Nephron (organoid): ENCODE measurements around the gene GREM2.

Experiments used
- H3K27ac Mint-ChIP-seq, 3 experiments: 2 replicates each; pipeline ENCODE4 v1.8.0; 2020; ENCODE audit warnings: mixed read lengths in 3 of 3, mild to moderate bottlenecking in 2 of 3, moderate library complexity in 1 of 3
- H3K27me3 Mint-ChIP-seq: 2 replicates; pipeline ENCODE4 v1.8.0; 2021; ENCODE audit warnings: low read depth, mild to moderate bottlenecking, moderate library complexity, mixed read lengths
- H3K36me3 Mint-ChIP-seq: 2 replicates; pipeline ENCODE4 v1.8.0; 2020; ENCODE audit warnings: low read depth, mixed read lengths
- H3K4me1 Mint-ChIP-seq: 2 replicates; pipeline ENCODE4 v1.8.0; 2020; ENCODE audit warnings: mixed read lengths
- H3K4me3 Mint-ChIP-seq, 3 experiments: 2 replicates each; pipeline ENCODE4 v1.8.0; 2020; ENCODE audit warnings: mild to moderate bottlenecking in 3 of 3, mixed read lengths in 3 of 3, moderate library complexity in 2 of 3
- H3K9me3 Mint-ChIP-seq: 2 replicates; pipeline ENCODE4 v1.8.0; 2020; ENCODE audit warnings: mixed read lengths
- TF ChIP-seq, protein P1 (sequence below), 3 experiments: fragments of 200-600 bp; sonication (generic); IDR thresholded peaks; one replicate each; pipeline ENCODE4 v1.5.0; 2021; ENCODE audit warnings: antibody characterized with exemption in 3 of 3; ENCODE audit not compliant: unreplicated experiment in 3 of 3

GREM2 gene

DNA sequence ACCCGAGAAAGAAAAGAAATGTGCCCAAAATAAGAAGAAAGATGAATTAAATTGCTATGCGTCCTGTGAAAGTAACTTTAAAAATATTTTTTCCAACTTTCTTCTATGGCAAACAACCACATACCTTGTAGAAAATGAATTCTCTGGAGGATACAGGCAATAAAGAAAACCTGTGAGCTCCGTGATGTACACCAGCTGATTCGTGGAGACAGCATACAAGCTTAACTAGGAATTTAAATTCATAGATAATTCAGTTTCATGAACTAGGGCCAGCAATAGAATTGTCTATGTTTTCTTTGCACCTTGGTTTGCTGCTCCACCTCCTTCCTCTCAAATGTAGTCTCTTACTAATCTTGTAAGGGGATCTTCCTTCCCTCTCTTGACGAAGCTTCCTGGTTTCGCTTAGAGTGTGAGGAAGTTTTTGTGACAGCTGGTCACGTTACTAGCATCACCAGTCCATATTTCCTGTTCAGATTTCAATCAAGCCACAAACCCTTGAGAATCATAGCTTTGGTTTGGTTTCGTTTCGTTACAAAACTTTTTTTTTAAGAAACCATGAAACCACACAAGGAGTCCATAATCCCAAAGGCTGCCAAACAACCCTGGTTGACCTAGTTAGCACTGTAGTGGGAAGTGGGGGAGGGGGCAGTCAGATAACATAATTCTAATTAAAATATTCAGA lies 35.8 kb downstream of the GREM2 start:
- peak overlapping the region in 2 of 3 experiments; percentile 45 to 61 for H3K27ac Mint-ChIP-seq
- TF ChIP-seq, protein P1, sequence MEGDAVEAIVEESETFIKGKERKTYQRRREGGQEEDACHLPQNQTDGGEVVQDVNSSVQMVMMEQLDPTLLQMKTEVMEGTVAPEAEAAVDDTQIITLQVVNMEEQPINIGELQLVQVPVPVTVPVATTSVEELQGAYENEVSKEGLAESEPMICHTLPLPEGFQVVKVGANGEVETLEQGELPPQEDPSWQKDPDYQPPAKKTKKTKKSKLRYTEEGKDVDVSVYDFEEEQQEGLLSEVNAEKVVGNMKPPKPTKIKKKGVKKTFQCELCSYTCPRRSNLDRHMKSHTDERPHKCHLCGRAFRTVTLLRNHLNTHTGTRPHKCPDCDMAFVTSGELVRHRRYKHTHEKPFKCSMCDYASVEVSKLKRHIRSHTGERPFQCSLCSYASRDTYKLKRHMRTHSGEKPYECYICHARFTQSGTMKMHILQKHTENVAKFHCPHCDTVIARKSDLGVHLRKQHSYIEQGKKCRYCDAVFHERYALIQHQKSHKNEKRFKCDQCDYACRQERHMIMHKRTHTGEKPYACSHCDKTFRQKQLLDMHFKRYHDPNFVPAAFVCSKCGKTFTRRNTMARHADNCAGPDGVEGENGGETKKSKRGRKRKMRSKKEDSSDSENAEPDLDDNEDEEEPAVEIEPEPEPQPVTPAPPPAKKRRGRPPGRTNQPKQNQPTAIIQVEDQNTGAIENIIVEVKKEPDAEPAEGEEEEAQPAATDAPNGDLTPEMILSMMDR (IDR thresholded peaks at IDR 0.05; ENCODE audit: unreplicated experiment in 3 of 3) = no peak

DNA sequence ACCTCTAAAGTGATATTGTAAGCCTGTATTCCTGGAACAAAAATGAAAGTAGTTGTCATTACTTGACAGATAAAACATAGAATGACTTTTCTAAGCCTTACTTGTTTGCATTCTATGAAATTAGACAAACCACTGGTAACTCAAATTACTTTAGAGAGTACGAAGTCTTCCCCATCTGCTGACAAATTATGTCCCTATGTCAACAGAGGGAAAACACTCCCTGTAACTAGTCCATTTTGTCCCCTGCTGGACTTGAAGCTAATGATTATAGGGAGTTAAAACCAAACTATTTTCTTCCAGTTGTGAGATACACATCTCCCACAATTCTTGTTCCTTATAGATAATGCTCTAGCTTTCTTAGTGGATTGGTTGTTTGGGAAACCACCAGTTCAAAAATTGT lies 39.6 kb downstream of the GREM2 start:
- Mint-ChIP-seq H3K4me1 (peaks cover 9% of the 10 kb centered on the region), H3K27me3 (no peaks in the 10 kb centered on the region), H3K9me3 (no peaks in the 10 kb centered on the region), H3K27ac (no peak overlapping the region), H3K4me3 (no peak overlapping the region), H3K36me3 (no peaks in the 10 kb centered on the region)
- TF ChIP-seq, protein P1 (IDR thresholded peaks at IDR 0.05; ENCODE audit: unreplicated experiment in 3 of 3) = no peak

More for the DNA sequence above, 35.8 kb downstream of the GREM2 start:
- H3K36me3 Mint-ChIP-seq = no peaks in the 10 kb centered on the region
- peak overlapping the region in 2 of 3 experiments; percentile 35 to 72 for H3K4me3 Mint-ChIP-seq
- no peaks in the 10 kb centered on the region for H3K9me3 Mint-ChIP-seq
- no peaks in the 10 kb centered on the region for H3K27me3 Mint-ChIP-seq
- peaks cover 9% of the 10 kb centered on the region for H3K4me1 Mint-ChIP-seq

DNA sequence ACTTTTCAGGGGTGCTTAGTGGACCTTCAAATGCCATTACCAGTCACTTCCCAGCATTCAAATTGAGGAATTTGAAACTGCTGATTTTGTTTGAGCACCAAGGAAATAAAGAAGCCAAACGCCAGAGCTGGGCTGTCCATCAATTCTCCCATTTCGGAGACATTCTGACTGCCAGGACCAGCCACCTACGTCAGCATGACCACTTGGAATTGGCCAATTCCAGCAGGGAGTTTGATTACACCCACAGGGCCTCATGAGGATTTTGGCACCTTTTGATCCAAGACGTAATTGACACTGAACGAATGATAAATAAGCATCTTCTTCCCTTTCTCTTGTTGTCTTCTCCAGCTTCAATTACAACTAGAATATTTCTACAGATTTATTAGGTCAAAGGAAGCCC lies 40.2 kb downstream of the GREM2 start:
- Mint-ChIP-seq H3K27ac (no peak overlapping the region), H3K9me3 (no peaks in the 10 kb centered on the region), H3K27me3 (no peaks in the 10 kb centered on the region), H3K36me3 (no peaks in the 10 kb centered on the region), H3K4me3 (no peak overlapping the region), H3K4me1 (peaks cover 9% of the 10 kb centered on the region)
- TF ChIP-seq, protein P1 (IDR thresholded peaks at IDR 0.05; ENCODE audit: unreplicated experiment in 3 of 3) = no peak

DNA sequence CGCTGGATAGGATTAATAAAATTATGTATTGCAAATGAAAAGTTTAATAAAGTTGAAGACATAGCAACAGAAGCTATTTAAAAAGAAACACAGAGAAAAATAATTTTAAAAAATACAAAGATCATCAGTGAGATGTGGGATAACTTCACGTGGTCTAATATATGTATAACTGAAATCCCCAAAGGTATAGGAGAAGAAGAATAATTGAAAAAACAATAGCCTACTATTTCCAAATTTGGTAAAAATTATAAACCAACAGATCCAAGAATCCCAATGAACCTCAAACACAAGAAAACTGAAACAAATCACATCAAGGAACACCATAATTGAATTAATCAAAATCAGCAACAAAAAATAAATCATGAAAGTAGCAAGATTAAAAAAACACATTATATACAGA lies 44.9 kb downstream of the GREM2 start:
- Mint-ChIP-seq H3K4me3 (no peak overlapping the region), H3K4me1 (no peaks in the 10 kb centered on the region), H3K9me3 (no peaks in the 10 kb centered on the region), H3K27ac (no peak overlapping the region), H3K36me3 (no peaks in the 10 kb centered on the region), H3K27me3 (no peaks in the 10 kb centered on the region)
- TF ChIP-seq, protein P1 (IDR thresholded peaks at IDR 0.05; ENCODE audit: unreplicated experiment in 3 of 3) = no peak

DNA sequence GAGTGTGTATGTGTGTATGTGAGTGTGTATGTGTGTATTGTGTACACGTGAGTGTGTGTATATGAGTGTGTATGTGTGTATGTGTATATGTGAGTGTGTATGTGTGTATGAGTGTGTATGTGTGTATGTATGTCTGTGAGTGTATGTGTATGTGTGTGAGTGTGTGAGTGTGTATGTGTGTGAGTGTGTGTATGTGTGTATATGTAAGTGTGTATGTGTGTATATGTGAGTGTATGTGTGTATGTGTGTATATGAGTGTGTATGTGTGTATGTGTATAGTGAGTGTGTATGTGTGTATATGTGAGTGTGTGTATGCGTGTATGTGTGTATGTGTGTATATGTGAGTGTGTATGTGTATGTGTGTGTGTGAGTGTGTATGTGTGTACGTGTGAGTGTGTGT lies 49.2 kb downstream of the GREM2 start:
- Mint-ChIP-seq H3K27ac (no peak overlapping the region), H3K36me3 (no peaks in the 10 kb centered on the region), H3K9me3 (no peaks in the 10 kb centered on the region), H3K4me3 (no peak overlapping the region), H3K27me3 (no peaks in the 10 kb centered on the region), H3K4me1 (no peaks in the 10 kb centered on the region)
- TF ChIP-seq, protein P1 (IDR thresholded peaks at IDR 0.05; ENCODE audit: unreplicated experiment in 3 of 3) = no peak

DNA sequence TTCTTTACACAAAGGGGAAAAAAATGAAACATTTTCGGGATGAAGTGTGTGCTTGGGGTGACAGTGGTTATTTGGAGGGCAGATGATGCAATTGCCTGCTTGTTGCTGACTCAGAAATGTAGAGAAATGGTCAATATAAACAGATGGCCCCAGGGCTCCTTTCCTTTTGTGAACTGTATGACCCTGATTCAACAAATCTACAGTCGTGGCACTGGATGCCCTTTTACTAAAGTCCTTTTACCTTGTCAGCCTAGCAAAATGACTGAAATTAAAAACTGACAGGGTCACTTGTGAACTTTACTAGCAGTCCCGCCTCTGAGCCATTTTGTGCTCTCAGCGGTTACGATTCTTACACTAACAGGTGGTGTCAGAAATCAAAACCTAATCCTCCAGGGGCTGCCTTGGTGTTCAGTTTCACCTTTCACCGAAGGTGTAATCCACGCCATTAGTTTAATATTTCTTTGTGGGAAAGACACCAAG lies 49.8 kb downstream of the GREM2 start:
- Mint-ChIP-seq H3K27me3 (no peaks in the 10 kb centered on the region), H3K4me3 (no peak overlapping the region), H3K27ac (no peak overlapping the region), H3K9me3 (no peaks in the 10 kb centered on the region), H3K4me1 (no peaks in the 10 kb centered on the region), H3K36me3 (no peaks in the 10 kb centered on the region)
- TF ChIP-seq, protein P1 (IDR thresholded peaks at IDR 0.05; ENCODE audit: unreplicated experiment in 3 of 3) = no peak
